Uterus (tissue), 4 donors: ENCODE measurements around the gene JPH3. TPM values are rescaled to one million over a fixed set of nuclear protein-coding genes. Genes with fewer than 3 reads are reported as not detected.

ENCODE experiments used
- DNase-seq, 2 donors: peaks; one replicate each; pipeline ENCODE4 v3.0.0-alpha.2; 2019 to 2020
- H3K27ac ChIP-seq, 2 donors: fragments of 200-600 bp; sonication (generic); 1 replicate in 1 of 2; 2 replicates in 1 of 2; pipeline ENCODE4 v1.5.1; 2016 to 2018
- H3K27me3 ChIP-seq, 2 donors: fragments of 200-600 bp; sonication (generic); one replicate each; pipeline ENCODE4 v1.5.1; 2018 to 2019; ENCODE audit warnings: control low read depth in 1 of 2
- H3K36me3 ChIP-seq, 2 donors: fragments of 200-600 bp; sonication (generic); one replicate each; pipeline ENCODE4 v1.5.1; 2019; ENCODE audit warnings: control low read depth in 1 of 2
- H3K4me1 ChIP-seq, 2 donors: fragments of 200-600 bp; sonication (generic); one replicate each; pipeline ENCODE4 v1.5.1; 2018 to 2019; ENCODE audit warnings: control low read depth in 1 of 2
- H3K4me3 ChIP-seq, 2 donors: fragments of 200-600 bp; sonication (generic); 1 replicate in 1 of 2; 2 replicates in 1 of 2; pipeline ENCODE4 v1.5.1; 2018 to 2019; ENCODE audit warnings: mild to moderate bottlenecking in 1 of 2
- H3K9me3 ChIP-seq, 2 donors: fragments of 200-600 bp; sonication (generic); one replicate each; pipeline ENCODE4 v1.5.1; 2019; ENCODE audit warnings: control low read depth in 1 of 2
- CTCF ChIP-seq, 4 experiments: fragments of 200-600 bp in 2 of 4; fragments of 450-650 bp in 2 of 4; sonication (generic) in 2 of 4; IDR thresholded peaks; one replicate each; pipeline ENCODE4 v1.5.1; 2016 to 2019; ENCODE audit warnings: antibody characterized with exemption in 4 of 4, mild to moderate bottlenecking in 2 of 4, moderate library complexity in 1 of 4
- POLR2A ChIP-seq, 2 donors: fragments of 450-650 bp; IDR thresholded peaks; one replicate each; pipeline ENCODE4 v1.6.1; 2016; ENCODE audit warnings: antibody characterized with exemption in 2 of 2, mild to moderate bottlenecking in 1 of 2, moderate library complexity in 1 of 2
- intact Hi-C: fragments of 100-400 bp; cut with DNase I; formaldehyde crosslinking; loops from one replicate; pipeline ENCODE4 v1.15.1; 2023; ENCODE audit warnings: low total_unique reads
- total RNA-seq, 4 donors: library from RNA; depleted of rRNA in 3 of 4; stranded (reverse); fragments of >200 nt in 3 of 4; gene quantifications; one replicate each; pipeline versions ENCODE4 v1.1.0 to v1.2.4, GENCODE V29; 2014 to 2023
- donor health status: DM: yes; HTN: yes; CAD: no.

Gene JPH3
- total RNA-seq, 4 donors from 2014 or later, result 0.27 to 1.1 TPM; not detected in 2

DNA sequence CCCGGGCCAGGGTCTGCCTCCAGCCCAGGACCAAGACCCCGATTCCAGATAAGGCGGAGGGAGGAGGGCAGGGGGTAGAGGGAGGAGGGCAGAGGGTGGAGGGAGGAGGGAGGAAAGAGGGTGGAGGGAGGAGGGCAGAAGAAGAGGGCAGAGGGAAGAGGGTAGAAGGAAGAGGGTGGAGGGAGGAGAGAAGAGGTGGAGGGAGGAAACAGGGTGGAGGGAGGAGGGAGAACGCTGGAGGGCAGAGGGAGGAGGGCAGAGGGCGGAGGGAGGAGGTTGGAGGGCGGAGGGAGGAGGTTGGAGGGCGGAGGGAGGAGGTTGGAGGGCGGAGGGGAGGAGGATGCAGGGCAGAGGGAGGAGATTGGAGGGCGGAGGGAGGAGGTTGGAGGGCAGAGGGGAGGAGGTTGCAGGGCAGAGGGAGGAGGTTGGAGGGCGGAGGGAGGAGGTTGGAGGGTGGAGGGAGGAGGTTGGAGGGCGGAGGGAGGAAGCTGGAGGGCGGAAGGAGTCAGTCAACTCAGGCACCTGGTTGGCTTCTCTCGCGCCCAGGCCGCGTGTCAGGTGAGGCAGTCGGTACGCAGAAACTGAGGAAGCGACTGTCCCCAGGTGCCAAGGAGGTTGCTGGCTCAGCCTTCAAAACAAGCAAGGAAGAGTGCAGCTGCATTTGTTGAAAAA lies 98.2 kb downstream of the JPH3 start:
- intact Hi-C loops, result no loop called here
- no peak overlapping the region for H3K27ac ChIP-seq
- no peaks in the 10 kb centered on the region for H3K36me3 ChIP-seq

GRCh38 chr16:87701078-87701460 lies 98.8 kb downstream of the JPH3 start:
- intact Hi-C loops, result no loop called here
- Histone ChIP-seq H3K36me3 (no peaks in the 10 kb centered on the region), H3K27me3 (no peaks in the 10 kb centered on the region), H3K9me3 (no peaks in the 10 kb centered on the region), H3K4me1 (no peaks in the 10 kb centered on the region), H3K4me3 (no peak overlapping the region), H3K27ac (no peak overlapping the region)
- no peak for DNase-seq
- TF ChIP-seq CTCF (IDR thresholded peaks at IDR 0.05) (no peak), POLR2A (IDR thresholded peaks at IDR 0.05) (no peak)

More for the DNA sequence above, 98.2 kb downstream of the JPH3 start:
- Histone ChIP-seq H3K4me1 (no peaks in the 10 kb centered on the region), H3K9me3 (no peaks in the 10 kb centered on the region), H3K27me3 (no peaks in the 10 kb centered on the region), H3K4me3 (no peak overlapping the region)
- TF ChIP-seq CTCF (IDR thresholded peaks at IDR 0.05) (no peak), POLR2A (IDR thresholded peaks at IDR 0.05) (no peak)
- DNase-seq, result no peak

DNA sequence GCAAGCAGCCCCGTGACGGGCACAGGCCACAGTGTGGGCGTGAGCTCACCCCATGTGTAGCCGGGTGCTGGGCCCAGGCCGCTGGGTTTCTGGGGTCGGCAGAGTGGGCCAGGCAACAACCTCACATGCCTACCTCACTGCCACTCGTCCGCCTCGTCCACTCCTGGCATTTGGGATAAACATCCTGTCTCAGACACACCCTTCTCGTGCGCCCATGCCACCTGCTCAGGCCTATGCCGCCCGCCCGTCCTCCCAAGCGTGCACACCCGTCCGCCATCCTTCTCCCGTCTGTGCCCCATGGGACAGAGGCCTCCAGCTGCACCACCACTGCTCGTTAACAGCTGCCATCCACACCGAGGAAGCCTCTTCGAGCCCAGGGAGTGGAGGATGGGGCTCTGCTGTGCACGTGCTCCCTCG lies 99.2 kb downstream of the JPH3 start:
- TF ChIP-seq POLR2A (IDR thresholded peaks at IDR 0.05) (no peak), CTCF (IDR thresholded peaks at IDR 0.05) (no peak)
- Histone ChIP-seq H3K36me3 (no peaks in the 10 kb centered on the region), H3K4me1 (no peaks in the 10 kb centered on the region), H3K27ac (no peak overlapping the region), H3K9me3 (no peaks in the 10 kb centered on the region), H3K4me3 (no peak overlapping the region), H3K27me3 (no peaks in the 10 kb centered on the region)
- intact Hi-C loops, result no loop called here
- no peak for DNase-seq

GRCh38 chr16:87702325-87702811 lies 100.1 kb downstream of the JPH3 start:
- Histone ChIP-seq H3K4me1 (no peaks in the 10 kb centered on the region), H3K27ac (no peak overlapping the region), H3K9me3 (no peaks in the 10 kb centered on the region), H3K36me3 (no peaks in the 10 kb centered on the region), H3K4me3 (no peak overlapping the region), H3K27me3 (no peaks in the 10 kb centered on the region)
- no peak for DNase-seq
- TF ChIP-seq CTCF (IDR thresholded peaks at IDR 0.05), result peak in 2 of 4 experiments; percentile 14 to 22
- TF ChIP-seq POLR2A (IDR thresholded peaks at IDR 0.05), result no peak
- intact Hi-C loops, result no loop called here

- H3K36me3 ChIP-seq, result no peaks in the 10 kb centered on the region
- DNase-seq, result no peak
Observed at GRCh38 chr16:87703071-87703470, 100.8 kb downstream of the JPH3 start.

More at GRCh38 chr16:87703071-87703470, 100.8 kb downstream of the JPH3 start:
- intact Hi-C loops, result no loop called here
- TF ChIP-seq CTCF (IDR thresholded peaks at IDR 0.05) (no peak), POLR2A (IDR thresholded peaks at IDR 0.05) (no peak)
- Histone ChIP-seq H3K27me3 (no peaks in the 10 kb centered on the region), H3K27ac (no peak overlapping the region), H3K9me3 (no peaks in the 10 kb centered on the region), H3K4me3 (no peak overlapping the region), H3K4me1 (no peaks in the 10 kb centered on the region)
